Left lobe of liver (tissue), 2 donors: Measurements from ENCODE around the gene AKAP13. TPM values are rescaled to one million over a fixed set of nuclear protein-coding genes. Genes with fewer than 3 reads are reported as not detected.

Source experiments
- ATAC-seq: fragments of 200-7000 bp; cut with Tn5 transposase; one replicate; pipeline ENCODE4 v1.9.1; 2020; ENCODE audit warnings: mild to moderate bottlenecking, moderate library complexity
- DNase-seq: peaks from one replicate; pipeline ENCODE4 v3.0.0-alpha.2; 2020; ENCODE audit warnings: low spot score
- total RNA-seq: library from RNA; stranded (reverse); gene quantifications from one replicate; pipeline ENCODE4 v1.2.1, GENCODE V29; 2021
- donor health status: DM: no; HTN: no; CAD: no; lungs with moderate emphysema.
- donor health status: DM: no; HTN: yes; CAD: no.

The AKAP13 gene
- total RNA-seq, 1 donor from 2014 or later, result 60.5 TPM

DNA sequence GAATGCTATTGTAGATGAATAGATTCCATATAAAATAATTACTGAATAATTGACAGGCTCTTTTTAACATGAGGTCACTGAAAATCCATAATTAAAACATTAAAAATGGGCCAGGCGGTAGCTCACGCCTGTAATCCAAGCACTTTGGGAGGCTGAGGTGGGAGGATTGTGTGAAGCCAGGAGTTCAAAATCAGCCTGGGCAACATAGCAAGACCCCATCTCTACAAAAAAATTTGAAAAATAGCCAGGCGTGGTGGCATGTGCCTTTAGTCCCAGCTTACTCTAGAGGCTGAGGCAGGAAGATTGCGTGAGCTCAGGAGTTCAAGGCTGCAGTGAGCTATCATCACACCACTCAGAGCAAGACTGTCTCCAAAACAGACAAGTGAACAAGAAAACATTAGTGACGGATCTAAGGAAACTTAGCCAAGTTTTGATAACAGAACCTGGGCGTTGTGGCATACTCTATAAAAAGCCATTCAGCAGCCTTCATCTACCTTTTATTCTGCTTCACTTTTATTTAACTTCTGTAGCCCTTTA, 303.8 kb downstream of the AKAP13 start:
- ATAC-seq (no peak), DNase-seq (no peak)

DNA sequence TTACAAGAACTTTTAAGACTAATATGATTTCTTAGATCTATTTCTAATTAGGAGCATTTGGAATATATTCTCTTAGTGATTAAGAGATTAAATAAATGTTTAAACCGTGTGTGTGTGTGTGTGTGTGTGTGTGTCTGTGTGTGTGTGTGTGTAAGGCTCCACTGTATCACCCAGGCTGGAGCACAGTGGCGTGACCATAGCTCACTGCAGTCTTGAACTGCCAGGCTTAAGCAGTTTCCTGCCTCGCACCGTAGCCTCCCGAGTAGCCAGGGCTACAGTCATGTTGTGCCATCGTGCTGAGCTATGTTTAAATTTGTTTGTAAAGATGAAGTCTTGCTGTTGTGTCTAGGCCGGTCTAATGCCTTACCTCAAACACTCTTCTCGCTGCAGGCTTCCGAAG, 305.0 kb downstream of the AKAP13 start:
- no peak for ATAC-seq
- no peak for DNase-seq

DNA sequence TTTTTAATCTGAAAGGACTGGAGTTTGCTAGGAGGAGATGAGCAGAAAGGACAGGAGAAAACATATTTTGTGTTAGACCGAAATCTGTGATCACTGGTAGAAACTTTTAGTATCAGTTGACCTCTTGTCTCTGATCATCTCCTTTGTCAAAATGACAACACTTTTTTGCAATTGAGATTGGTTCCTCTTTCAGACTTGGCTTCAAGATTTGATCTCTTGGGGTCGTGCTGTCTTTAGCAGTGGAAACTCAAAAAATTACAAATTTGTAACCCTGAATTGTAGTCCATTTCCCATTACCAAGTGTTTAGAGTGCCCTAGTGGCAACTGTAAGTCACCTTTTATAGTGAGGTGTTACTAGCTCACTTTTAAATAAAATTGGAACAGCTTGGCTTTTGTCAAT, 306.9 kb downstream of the AKAP13 start:
- no peak for ATAC-seq

DNA sequence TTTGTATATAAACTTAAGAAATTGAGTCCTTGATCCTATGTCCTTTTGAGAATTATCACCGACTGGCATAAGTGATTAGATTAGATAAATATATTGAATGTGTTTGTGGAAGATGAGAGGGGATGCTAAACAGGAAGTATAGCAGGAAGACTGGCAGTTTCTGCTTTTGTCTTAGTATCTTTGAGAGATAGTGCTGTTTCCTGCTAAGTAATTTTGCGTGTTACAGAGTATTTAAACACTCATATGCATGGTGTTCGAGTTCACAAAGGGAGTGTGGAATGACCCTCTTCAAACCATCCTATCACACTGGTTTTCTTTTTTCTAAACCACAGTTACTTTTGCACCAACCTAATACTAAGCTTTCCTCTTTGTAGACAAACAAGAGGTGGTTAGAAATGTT, 308.3 kb downstream of the AKAP13 start:
- ATAC-seq (peak; percentile 33), DNase-seq (no peak)

More for the DNA sequence above, 306.9 kb downstream of the AKAP13 start:
- no peak for DNase-seq

DNA sequence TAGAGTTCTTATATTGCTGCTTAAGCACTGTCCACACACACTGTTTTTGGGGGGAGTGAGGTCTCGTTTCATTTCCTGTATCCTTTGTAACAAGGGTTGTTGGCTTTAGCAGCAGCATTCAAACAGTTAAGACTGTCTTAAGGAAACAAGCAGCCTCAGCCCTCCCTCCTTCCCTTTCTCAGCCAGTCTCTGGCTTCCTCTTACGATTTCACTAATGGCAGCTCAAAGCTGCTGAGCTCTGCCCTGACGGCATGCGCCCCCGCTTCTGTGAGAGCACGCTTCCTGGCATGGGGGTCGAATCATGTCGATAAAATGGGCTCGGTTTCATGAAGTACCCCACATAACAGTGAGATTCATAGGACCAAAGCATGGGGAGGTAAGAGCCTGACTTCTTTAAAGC, 309.3 kb downstream of the AKAP13 start:
- ATAC-seq (peak; percentile 49), DNase-seq (no peak)

DNA sequence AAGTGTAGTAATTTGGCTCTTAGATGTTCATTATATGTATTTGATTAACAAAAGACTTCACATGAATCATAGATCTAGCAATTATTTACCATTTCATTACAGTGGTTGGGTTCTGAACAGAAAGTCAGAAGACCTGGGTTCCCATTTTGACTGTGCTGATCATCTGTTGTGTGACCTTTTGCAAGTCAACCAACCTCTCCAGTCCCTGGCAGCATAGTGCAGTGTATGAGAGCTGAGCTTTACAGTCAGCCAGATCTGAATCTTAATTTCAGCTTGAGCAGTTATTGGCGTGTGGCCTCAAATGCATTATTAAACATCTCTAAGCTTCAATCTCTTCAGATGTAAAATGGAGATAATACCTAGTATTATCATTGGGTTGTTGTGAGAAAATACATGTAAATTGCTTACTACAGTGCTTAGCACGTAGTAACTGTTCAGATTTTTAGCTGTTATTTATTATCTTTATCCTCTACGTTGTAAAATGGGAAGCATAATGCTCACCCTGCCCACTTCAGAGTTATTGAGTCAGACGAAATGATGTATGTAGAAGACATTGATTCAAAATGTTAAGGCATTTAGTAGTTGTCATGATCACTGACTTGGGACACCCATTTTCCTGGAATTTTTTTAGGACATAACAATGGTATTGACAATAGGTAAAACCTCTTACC, 310.3 kb downstream of the AKAP13 start:
- no peak for ATAC-seq
- DNase-seq, result no peak

DNA sequence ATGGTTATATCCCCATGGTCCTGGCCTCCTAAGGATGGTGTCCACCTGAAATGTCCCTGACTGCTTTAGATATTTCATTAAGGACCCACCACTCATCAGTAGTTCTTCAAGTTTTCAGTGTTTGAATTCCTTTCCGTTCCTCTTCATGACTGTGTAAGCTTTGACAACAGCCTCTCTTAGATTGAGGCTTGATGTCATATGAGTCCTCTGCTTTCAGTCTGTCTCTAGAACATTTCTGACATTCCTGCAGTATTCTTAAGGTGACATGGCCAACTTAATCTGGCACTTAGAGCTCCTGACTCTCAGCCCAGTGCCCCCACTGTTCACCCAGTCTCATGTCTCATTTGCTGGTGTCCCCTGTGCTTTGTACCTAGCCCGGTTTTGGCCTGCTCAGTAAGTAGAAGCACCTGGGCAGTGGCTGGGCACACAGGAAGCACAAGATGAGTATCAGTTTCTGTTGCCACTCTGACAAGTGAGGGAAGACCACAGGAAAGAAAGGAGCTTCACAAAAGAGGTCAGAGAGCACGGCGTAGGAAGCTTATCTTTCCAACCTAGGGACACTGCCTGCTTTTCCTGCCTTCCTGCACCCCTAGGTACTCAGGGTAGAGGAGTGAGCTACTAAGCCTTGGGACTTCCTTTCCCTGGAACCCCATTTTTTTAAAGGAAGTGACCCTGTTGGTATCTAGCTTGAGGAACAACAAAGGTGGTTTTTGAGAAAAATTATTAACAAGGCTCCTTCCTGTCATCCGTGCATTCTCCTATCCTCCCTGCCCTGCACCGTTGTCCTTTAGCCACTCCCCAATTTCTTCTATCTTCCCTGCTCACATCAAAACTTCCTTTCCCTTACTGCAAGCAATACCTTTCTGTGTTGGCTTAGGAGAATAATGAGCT, 311.2 kb downstream of the AKAP13 start:
- no peak for ATAC-seq
- no peak for DNase-seq

DNA sequence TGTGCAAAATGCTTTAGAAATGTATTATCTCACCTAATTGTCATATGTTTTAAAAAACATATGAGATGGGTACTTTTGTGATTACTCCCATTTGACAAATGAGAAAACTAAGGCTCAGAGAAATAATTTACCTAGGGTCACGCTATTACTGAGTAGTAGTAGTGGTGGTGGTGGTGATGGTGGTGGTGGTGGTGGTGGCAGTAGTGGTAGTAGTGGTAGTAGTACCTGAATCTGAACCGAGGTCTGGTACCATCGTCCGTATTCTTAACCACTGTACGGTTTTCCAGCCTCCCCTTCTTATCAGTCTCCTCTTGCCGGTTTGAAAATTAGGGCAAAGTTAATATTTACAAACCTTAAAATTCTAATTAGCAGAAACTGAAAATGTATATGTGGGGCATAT, 311.9 kb downstream of the AKAP13 start:
- no peak for DNase-seq
- ATAC-seq, result no peak

DNA sequence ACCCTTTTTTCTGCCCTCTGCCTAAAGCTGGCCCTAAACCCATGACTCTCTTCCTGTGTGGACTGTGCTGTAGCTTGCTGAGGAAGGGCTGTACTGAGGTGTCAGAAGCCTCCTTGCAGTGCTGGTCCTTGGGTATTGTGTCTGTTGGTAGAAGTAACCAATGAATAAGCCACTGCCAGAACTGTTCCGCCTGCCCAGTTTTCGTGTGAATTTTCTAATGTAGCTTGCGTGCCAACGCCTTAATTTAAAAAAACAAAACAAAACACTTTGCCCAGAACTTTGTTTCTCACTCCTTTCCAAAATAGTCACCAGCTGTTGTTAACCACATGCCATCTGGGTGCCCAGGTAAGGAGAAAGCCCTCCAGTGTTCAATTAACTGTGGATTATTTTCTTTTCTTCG, 312.5 kb downstream of the AKAP13 start:
- no peak for DNase-seq
- peak; percentile 25 for ATAC-seq

DNA sequence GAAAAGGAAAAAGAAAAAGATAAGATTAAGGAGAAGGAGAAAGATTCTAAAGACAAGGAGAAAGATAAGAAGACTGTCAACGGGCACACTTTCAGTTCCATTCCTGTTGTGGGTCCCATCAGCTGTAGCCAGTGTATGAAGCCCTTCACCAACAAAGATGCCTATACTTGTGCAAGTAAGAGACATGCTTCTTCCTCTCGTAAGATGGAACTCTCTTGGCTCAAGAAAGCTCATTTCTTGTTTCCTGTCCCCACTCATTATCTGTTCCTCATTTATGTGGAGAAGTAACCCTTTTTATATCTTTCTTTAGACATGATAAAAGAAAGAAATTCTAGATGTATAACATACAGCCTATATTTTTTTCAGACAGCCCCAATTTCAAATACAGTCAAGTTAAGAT, 312.9 kb downstream of the AKAP13 start:
- no peak for DNase-seq
- ATAC-seq, result no peak

DNA sequence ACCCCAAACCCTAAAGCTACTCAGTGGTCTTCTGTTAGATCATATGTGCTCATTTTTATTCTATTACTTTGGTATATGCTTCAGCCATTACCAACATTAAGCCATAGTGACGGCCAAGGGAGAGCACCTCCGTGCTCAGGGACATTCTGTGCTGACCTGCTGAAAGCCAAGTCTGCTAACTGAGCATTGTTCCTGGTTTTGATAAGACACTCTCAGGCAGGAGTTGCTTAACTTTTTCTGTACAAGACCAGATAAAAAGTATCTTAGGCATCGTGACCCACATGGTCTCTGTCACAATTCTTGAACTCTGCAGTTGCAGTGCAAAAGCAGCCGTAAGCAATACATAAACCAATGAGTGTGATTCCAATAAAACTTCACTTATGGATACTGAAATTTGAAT, 313.7 kb downstream of the AKAP13 start:
- ATAC-seq (peak; percentile 34), DNase-seq (no peak)

DNA sequence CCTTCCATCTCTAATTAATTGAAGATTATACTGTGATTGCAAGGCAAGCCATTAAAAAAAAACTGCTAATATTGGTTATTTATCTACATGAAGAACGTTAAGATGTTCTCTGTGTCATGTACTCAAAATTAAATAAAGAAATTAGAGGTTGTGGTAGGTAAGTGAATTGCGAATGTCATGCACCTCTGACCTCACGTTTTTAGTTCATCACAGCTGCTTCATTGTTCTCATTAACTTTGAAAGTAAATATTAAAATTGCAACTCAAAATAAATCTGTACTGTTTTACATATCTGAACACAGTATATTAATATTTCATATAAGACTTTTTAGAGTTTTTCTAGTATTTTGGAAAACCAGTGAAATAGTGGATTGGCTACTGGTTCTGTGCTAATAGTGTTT, 320.4 kb downstream of the AKAP13 start:
- no peak for ATAC-seq
- DNase-seq, result no peak

DNA sequence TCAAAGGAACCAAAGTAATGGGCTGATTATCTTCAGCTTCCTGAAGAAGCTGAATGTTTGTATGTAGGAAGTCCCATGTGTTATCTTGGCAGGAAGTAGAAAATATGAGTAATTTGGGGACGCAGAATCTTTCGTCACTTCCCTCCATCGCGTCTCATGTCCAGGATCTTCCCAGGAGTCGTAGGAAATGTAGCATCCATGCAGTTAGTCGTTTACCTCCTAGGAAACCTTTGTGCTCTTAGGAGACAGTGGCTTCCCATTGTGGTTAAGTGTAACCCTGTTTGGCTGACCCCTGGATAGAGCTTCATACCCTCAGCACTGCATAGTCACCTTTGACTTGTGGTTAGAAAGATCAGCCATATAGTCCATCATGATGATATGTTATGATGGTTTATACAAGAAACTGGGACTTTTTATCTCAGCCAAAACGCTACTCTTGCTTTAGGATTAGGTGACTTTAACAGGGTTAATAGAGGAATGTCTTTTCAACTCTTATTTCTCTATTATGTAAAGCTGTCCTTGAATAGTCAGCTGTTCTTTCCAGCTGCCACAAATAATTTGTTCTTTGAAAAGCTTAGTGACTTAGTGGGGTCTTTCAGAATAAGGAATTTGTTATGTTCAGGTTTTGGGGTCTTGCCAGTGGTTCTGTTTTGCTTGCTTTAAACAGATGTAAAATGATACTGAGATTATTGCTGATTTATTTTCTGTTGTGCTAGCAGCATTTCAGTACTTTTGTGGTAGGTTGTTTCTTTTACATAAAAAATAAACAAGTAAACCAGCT, 322.1 kb downstream of the AKAP13 start:
- peak; percentile 7 for ATAC-seq

DNA sequence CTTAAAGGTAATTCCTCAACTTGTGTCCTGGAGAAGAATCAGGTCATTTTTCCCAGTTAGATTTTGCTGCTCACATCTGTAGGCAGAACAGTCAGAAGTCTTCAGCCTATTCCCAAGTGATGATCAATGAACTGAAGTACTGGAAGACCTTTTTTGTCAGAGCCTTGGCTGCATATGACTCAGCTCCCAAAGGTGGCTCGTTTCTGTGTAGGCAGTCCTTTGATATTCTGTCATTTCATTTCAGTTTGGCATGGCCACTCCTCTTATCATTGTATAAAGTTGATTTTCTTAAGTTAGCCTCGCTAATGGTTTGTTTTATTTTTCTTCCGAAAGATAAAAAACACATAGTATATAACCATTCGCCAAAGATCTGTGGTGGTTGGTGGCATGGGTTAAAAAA, 323.7 kb downstream of the AKAP13 start:
- DNase-seq (no peak), ATAC-seq (no peak)

More for the DNA sequence above, 322.1 kb downstream of the AKAP13 start:
- no peak for DNase-seq

DNA sequence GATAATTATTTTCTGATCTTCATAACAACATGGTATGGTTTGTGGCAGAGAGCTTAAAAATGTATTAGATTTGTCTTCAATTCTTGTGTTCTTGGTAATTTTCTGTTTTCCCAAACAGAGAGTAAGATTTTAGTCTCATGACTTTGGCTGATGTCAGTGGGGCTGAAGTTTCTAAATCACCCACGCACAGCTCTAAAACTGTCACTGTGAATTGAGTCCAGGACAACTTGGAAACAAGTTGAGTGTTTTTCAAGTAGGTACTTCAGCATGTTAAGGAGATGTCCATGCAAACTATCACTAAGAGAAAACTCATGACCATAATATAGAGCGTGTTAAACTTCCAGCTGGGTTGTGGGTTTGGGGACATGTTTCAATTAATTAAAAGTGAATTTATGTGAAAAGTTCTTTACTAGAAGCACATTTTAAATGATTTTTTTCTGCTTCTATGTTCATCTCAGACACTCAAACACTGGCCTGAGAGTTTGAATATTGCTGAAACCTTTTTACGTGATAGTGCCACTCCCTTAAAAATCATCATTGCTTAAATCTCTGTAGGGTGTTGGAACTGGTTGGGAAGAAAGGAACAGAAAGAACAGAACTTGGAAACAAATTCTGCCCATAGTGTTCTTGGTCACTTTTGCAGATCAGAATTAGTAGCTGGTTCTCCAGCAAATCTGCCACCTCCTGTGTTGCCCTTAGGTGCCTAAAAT, 324.5 kb downstream of the AKAP13 start:
- ATAC-seq, result no peak
- no peak for DNase-seq

DNA sequence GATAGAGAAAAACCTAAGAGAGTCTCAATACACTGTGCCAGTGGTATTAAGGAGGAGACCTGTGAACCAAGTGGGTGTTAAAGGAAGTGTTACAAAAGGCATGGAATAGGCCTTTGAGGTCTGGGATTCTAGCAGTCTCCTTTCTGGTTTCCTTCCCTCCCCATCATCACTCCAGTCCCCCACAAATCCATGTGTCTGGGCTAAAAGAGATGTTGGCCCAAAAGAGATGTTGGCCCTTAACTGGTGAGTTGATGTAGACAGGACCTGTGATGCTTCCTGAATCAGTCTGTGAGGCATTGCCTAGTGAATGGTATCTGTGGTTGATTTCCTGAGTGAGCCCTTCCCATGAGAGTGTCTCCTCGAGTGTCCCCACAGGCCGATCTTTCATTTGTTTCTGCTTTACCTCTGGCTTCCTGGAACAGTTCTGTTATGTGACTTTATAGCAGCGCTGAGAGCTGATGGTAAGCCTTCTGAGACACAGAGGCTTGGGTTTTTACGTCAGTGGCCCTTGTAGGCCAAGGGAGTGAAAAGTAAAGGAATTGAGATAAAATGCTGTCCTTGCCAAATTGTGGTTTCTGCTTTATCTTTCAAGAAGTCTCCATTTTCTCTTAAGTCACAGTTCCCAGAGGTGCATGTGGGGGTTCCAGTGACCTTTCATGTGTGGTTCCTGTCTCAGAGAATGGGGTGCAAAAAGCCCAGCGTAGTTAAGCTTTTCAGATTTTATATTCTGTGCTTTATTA, 326.5 kb downstream of the AKAP13 start:
- no peak for DNase-seq
- peak; percentile 30 for ATAC-seq

DNA sequence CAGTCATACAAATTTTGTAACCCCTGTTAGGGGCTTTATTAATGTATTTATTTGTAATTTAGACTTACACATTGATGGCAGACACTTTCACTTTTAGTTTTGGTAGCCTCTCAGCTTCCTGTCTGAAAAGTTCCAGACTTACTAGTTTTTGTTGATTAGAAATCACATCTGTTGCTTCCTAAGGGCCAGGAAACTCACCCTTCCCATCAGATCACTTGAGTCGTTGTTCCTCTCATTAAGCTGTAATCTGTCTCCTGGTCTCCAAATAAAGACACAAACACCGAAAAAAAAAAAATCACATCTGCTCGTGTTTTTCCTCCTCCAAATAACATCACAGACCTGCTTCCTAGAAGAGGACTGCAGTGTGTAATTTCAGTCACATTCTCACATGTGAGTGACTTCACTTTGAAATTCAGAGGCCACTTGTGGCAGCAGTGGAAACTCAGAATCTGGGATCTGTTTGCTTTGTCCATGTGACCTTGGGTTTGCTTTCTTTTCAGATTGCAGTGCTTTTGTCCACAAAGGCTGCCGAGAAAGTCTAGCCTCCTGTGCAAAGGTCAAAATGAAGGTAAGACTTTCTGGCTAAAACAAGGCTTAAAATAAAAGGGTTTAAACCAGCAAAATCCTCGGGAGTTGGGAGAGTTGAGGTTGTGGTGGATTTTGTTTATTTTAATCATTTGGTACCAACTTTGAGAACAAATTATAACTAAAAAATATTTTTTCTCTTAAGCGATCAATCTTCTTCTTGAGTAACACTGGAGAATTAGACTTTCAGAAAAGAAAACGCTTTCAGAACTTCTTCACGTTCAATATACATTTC, 327.3 kb downstream of the AKAP13 start:
- ATAC-seq (peak; percentile 84), DNase-seq (peak; percentile 66)

DNA sequence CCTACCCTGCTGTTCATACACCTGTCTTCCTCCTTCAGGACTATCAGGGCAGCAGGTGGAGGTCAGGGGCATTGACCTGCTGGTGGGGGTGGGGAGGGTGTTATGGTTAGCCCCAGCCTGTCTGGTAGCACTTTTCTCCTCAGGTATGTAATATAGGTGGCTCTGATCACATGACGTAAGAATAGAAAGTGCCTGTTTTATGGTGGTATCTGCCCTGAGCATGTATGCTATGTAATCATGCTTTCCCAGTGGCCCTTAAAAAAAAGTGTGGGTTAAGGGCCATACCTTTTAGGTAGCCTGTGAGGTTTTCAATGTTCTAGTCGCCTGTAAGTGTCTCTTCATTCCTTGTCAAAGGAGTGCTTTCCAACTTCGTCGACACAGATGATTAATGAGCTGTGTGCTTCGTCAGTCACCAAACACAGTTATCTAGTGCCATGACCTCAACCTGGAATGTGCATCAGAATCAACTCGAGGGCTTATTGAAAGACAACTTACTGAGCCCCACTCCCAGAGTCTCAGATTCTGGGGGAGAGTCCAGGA, 328.1 kb downstream of the AKAP13 start:
- ATAC-seq, result peak; percentile 37

DNA sequence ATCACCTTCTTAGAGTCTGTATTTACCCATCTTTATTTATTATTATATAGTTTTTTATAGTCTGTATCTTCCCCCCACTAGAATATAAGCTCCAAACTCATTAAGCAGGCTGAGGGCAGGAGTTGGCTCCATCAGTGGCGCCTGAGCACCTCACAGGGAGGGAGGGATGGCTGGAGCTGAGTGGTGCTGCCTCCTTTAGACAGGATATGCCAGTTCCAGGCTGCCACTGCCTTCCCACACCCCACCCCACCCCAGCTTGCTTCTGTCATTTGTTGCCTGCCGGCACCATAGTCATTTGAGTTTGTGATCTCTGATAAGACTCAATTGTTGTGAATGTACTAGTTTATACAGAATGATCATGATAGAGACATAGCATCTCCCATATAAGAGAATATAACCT, 328.8 kb downstream of the AKAP13 start:
- DNase-seq (no peak), ATAC-seq (no peak)

More for the DNA sequence above, 328.1 kb downstream of the AKAP13 start:
- no peak for DNase-seq
